Calu3 (cell line): ENCODE measurements around the gene HOXA3. TPM values are rescaled to one million over a fixed set of nuclear protein-coding genes. Genes with fewer than 3 reads are reported as not detected.
A peak's percentile ranks its signal among the peaks of the same experiment; 100 is the strongest.

Experiments
- BruUV-seq: library from RNA; stranded (reverse); fragments of 400-500 nt; replicated peaks from 2 replicates; lab custom pipeline; 2021; lab: Mats Ljungman, UMichigan
- CTCF ChIA-PET: fragments of 300-600 bp; sonication (Branson Sonifier 250); formaldehyde crosslinking; loops from one replicate; lab custom pipeline; 2022; ENCODE audit warnings: antibody characterized with exemption; lab: Charles Lee
- DNase-seq: peaks from one replicate; pipeline ENCODE4 v3.0.0; 2022
- H3K27ac Mint-ChIP-seq: one replicate; pipeline ENCODE4 v1.8.0; 2022; ENCODE audit warnings: mixed read lengths; ENCODE audit not compliant: unreplicated experiment
- H3K27me3 Mint-ChIP-seq: one replicate; pipeline ENCODE4 v1.8.0; 2022; ENCODE audit warnings: mixed read lengths; ENCODE audit not compliant: unreplicated experiment
- H3K36me3 Mint-ChIP-seq: one replicate; pipeline ENCODE4 v1.8.0; 2022; ENCODE audit warnings: mild to moderate bottlenecking, moderate library complexity, mixed read lengths; ENCODE audit not compliant: insufficient read depth, unreplicated experiment
- H3K4me1 Mint-ChIP-seq: one replicate; pipeline ENCODE4 v1.8.0; 2022; ENCODE audit warnings: mild to moderate bottlenecking, low read depth, mixed read lengths; ENCODE audit not compliant: unreplicated experiment
- H3K4me3 Mint-ChIP-seq: one replicate; pipeline ENCODE4 v1.8.0; 2022; ENCODE audit warnings: mild to moderate bottlenecking, low read depth, moderate library complexity, mixed read lengths; ENCODE audit not compliant: unreplicated experiment
- H3K9me3 Mint-ChIP-seq: one replicate; pipeline ENCODE4 v1.8.0; 2022; ENCODE audit warnings: low read depth, mixed read lengths; ENCODE audit not compliant: unreplicated experiment
- CTCF ChIP-seq: fragments of 200-600 bp; IDR thresholded peaks from one replicate; pipeline ENCODE4 v1.8.0; 2022; ENCODE audit warnings: antibody characterized with exemption; ENCODE audit not compliant: unreplicated experiment
- intact Hi-C: fragments of 100-400 bp; cut with micrococcal nuclease; formaldehyde crosslinking; loops from one replicate; pipeline ENCODE4 v1.10.0; 2022; ENCODE audit not compliant: unreplicated experiment
- total RNA-seq: library from RNA; stranded (reverse); gene quantifications from 2 replicates; pipeline ENCODE4 v1.2.3, GENCODE V29; 2022

Gene HOXA3
- total RNA-seq, 1 experiment from 2014 or later, result 20.9 TPM

- Mint-ChIP-seq H3K9me3 (no peaks in the 10 kb centered on the region), H3K36me3 (peaks cover 7% of the 10 kb centered on the region), H3K4me1 (no peaks in the 10 kb centered on the region), H3K4me3 (peak overlapping the region; percentile 76), H3K27me3 (no peaks in the 10 kb centered on the region), H3K27ac (no peak overlapping the region)
- intact Hi-C loops, result loop anchor here (1.0 to 5.0 kb wide), 4 partner anchors 474 to 978 kb away; no protein-coding TSS in a partner anchor
- no TSS peak for BruUV-seq
- DNase-seq, result peak; percentile 94
- peak; percentile 100 for TF ChIP-seq CTCF
- CTCF ChIA-PET, result interaction anchor here (0.6 to 2.4 kb wide), 29 partner anchors 8 to 795 kb away, joined by 3 to 34 read pairs (median 5); partner anchors contain the start of genes HOXA3 and SKAP2
Measured at GRCh38 chr7:27160546-27161213, 8.3 kb upstream of the HOXA3 start.

- Mint-ChIP-seq H3K9me3 (no peaks in the 10 kb centered on the region), H3K4me3 (peak overlapping the region; percentile 76), H3K27ac (no peak overlapping the region), H3K27me3 (no peaks in the 10 kb centered on the region), H3K4me1 (no peaks in the 10 kb centered on the region), H3K36me3 (peaks cover 7% of the 10 kb centered on the region)
- BruUV-seq, result no TSS peak
- TF ChIP-seq CTCF, result no peak
- CTCF ChIA-PET, result interaction anchor here (0.6 to 2.4 kb wide), 17 partner anchors 10 to 793 kb away, joined by 3 to 34 read pairs (median 5); partner anchors contain the start of gene SKAP2
- intact Hi-C loops, result loop anchor here (2.0 to 5.0 kb wide), 2 partner anchors 791 to 978 kb away; no protein-coding TSS in a partner anchor
- DNase-seq, result no peak
Measured at GRCh38 chr7:27160145-27160545, 7.8 kb upstream of the HOXA3 start.

DNA sequence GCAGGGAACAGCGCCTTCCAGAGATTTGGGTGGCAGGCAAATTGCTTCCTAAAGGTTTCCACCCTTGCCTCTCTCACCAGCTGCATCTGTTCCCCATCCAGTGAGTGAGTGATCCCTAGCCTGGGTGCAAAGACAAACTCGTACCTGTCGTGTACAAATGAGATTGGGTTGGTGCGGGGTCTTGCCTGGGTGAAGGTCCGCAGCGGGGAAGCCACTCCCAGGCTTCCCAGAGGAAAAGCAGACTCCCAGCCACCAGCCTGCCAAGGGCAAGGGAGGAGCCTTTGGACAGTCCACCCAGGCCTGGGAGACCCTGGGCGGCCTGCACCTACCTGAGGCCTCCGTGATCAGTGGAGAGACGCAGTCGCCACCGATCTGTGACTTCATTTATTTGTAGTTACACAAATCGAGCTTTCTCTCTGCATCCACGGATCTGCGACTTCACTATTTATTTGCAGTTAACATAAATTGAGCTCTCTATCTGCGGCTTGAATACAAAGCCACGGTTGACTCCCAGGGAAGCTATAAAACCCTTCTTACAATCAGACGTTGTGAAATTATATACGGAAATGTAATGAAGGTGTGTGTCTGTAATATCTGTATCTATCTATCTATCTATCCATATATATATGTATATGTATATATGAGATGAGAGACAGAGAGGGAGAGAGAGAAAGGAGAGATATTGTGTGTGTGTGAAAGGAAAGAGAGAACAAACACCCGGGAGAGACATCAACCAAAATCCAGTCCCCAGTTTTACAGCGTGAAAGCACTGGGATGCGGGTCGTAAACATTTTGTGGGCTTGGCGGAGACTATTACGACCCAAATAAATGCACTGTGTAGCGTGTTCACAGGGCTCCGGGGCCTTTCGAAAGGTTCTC lies 7.1 kb upstream of the HOXA3 start:
- CTCF ChIA-PET, result interaction anchor here (1.3 kb wide), 1 partner anchor 9 kb away, joined by 5 read pairs; no protein-coding TSS in a partner anchor
- TF ChIP-seq CTCF, result no peak
- peaks cover 7% of the 10 kb centered on the region for H3K36me3 Mint-ChIP-seq
- H3K9me3 Mint-ChIP-seq, result no peaks in the 10 kb centered on the region
- DNase-seq, result no peak
- BruUV-seq, result no TSS peak
- H3K4me1 Mint-ChIP-seq, result no peaks in the 10 kb centered on the region
- intact Hi-C loops, result loop anchor here (2.0 to 5.0 kb wide), 2 partner anchors 791 to 977 kb away; no protein-coding TSS in a partner anchor
- H3K27ac Mint-ChIP-seq, result no peak overlapping the region
- H3K27me3 Mint-ChIP-seq, result no peaks in the 10 kb centered on the region
- peak overlapping the region; percentile 76 for H3K4me3 Mint-ChIP-seq
